RWPE1 (cell line): Measurements from ENCODE around the gene EMX2.

Source experiments
- CTCF ChIA-PET: fragments of 350-600 bp; sonication (Branson Sonifier 250); formaldehyde crosslinking; extraction: SDS; loops from one replicate; lab custom pipeline; 2021; lab: Yijun Ruan, JAX
- POLR2A ChIA-PET: fragments of 400-600 bp; formaldehyde crosslinking; extraction: SDS; loops from one replicate; lab custom pipeline; 2020; ENCODE audit warnings: antibody characterized with exemption; ENCODE audit not compliant: low non-redundant PET; lab: Yijun Ruan, JAX
- DNase-seq: peaks from one replicate; pipeline ENCODE4 v3.0.0; 2012; ENCODE audit warnings: low spot score
- H3K27ac ChIP-seq: fragments of 450-650 bp; 2 replicates; pipeline ENCODE4 v1.5.1; 2017
- TF ChIP-seq, protein P1 (sequence below): fragments of 450-650 bp; conservative IDR thresholded peaks from 2 replicates; pipeline ENCODE4 v1.5.1; 2017; ENCODE audit warnings: low read depth, mild to moderate bottlenecking

Gene EMX2

DNA sequence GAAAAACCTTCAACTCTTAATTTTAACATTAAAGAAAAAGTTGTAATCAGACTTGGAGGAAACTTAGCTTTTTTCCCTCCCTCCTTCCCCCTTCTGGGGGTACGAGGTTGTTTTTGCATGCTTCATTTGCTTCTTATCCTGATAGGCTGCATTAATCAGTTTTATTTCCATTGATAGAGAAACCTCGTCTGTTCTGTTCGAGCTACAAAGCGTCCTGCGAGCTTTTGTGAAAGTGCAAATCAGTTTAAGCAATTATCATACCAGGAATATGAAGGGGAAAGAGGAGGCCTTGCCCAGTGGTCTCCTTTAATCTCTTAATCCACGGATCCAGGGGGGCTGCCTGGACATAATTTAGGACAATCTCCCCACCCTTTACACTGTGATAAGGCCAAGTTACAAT is 7.5 kb downstream of the EMX2 start:
- ChIA-PET POLR2A (no interaction called here), CTCF (interaction anchor here (0.6 to 1.6 kb wide), 2 partner anchors 53 to 333 kb away, joined by 3 to 7 read pairs; no protein-coding TSS in a partner anchor)
- no peak for DNase-seq
- H3K27ac ChIP-seq = no peak overlapping the region
- TF ChIP-seq, protein P1, sequence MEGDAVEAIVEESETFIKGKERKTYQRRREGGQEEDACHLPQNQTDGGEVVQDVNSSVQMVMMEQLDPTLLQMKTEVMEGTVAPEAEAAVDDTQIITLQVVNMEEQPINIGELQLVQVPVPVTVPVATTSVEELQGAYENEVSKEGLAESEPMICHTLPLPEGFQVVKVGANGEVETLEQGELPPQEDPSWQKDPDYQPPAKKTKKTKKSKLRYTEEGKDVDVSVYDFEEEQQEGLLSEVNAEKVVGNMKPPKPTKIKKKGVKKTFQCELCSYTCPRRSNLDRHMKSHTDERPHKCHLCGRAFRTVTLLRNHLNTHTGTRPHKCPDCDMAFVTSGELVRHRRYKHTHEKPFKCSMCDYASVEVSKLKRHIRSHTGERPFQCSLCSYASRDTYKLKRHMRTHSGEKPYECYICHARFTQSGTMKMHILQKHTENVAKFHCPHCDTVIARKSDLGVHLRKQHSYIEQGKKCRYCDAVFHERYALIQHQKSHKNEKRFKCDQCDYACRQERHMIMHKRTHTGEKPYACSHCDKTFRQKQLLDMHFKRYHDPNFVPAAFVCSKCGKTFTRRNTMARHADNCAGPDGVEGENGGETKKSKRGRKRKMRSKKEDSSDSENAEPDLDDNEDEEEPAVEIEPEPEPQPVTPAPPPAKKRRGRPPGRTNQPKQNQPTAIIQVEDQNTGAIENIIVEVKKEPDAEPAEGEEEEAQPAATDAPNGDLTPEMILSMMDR = no peak

DNA sequence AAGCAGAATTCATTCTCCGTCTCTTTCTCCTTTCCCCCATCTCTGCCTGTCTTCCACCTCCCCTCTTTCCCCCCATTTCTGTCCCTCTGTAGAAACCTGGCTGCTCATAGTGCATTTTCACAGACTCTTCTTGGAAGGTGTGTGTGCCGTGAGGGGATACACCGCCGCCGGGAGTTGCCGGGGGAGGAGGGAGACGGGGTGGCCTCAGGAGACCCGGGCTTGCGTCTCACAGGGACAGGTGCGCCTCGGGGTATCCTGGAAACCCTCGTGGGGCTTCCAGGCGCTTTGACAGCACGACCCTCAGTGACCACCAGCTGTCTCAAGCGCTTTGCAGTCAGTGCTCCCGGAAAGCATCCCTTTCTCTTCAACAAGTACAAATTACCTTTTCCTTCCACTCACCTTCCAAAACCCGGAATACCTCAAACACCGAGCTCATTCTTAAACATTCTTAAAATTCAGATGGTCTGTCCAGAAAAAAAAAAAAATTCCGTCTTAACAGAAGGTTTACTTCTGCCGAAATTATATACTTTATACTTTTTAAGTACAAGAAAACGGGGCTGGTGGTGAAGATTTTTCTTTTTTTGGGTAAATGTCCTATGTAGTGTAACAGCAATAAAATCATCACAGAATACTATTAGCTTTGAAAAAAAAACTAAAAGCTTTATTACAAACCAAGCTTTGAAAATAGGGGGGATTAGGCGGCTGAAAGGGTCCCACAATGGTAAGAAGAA is 8.2 kb downstream of the EMX2 start:
- ChIA-PET CTCF (interaction anchor here (0.6 to 1.6 kb wide), 4 partner anchors 54 to 1054 kb away, joined by 3 to 7 read pairs (median 4); no protein-coding TSS in a partner anchor), POLR2A (no interaction called here)
- DNase-seq = no peak
- TF ChIP-seq, protein P1 = no peak
- H3K27ac ChIP-seq = no peak overlapping the region

DNA sequence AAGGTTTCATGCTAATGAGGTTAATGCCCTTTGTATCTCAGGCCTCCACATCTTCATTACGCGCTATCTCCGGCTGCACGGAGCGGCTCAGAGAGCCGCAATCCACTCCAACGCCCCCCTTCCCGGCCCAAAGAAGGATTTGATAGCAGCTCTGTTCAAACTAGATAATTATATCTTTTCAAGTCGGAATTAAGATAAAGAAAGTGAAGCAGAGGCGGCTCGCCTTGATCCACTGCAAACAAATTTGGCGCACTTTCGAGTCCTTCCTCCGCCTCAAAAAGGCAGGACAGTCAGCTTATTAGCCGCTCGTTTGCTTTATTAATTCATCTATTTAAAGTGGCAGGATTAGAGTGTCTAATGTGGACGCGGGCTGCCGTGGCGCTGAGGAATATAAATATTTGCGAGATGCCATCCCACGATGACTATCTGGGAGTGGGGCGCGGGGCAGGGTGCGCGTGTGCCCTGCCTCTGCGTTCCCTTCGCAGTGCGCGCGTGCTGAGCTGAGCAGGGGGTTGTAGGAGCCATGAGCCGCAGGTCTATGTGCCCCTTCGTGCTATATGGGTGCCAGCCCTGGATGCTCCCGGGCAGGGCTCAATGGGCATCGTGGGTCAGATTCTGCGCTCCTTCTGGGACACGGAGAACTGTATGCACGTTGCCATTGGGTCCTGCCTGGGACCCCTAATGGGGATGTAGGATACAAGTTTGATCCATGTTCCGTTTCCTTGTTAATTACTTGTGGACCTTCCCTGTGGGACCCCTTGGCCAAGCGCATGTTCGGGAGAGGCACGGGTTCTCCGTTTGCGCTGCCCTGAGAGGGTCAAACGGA is 9.0 kb downstream of the EMX2 start:
- H3K27ac ChIP-seq = no peak overlapping the region
- TF ChIP-seq, protein P1 = no peak
- CTCF ChIA-PET = interaction anchor here (0.6 to 1.6 kb wide), 2 partner anchors 55 to 1053 kb away, joined by 4 to 7 read pairs; no protein-coding TSS in a partner anchor
- DNase-seq = no peak
- POLR2A ChIA-PET = no interaction called here

DNA sequence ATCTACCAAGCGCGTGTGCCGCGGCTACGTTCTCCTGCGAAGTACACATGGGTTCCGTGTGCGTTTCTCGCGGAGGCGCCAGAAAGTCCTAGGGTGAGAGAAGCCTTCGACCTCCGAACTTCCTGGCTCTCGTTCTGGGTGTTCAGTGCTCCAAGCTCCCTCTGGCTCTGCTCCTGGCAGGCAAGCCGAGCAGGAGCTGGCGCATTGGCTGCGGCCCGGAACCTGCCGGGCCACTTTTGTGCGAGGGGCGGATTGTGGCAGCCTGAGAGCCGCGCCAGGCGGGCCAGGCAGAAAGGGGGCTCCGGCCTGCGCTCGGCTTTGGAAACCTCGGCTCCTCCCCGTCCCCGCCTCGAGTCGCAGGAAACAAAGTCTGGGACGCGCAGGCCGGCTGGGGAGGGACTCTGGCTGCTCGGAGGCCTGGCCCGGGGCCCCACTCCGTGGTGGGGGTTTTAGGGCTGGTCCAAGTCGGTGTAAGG is 9.6 kb downstream of the EMX2 start:
- DNase-seq = no peak
- CTCF ChIA-PET = no interaction called here

DNA sequence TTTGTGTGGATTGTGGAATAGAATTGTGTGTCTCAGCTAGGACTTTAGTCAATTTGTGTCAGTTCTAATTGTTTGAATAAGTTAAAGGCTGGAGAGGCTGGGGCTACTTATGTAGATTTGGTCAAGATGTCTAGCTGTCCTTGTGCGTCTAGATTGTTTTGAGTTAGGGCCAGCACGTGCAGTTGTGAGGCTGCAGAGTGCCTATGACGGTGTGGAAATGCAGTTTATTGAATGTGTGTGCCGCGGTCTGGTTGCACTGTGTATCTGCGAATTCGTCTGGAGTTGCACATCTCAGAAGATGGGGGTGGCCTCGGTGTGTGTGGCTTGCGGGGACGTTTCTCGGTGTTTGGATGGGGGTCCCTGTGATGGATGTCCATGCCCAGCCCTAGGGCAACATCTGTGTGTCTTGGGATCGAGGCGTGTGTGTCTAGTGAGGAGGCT is 10.2 kb downstream of the EMX2 start:
- no peak overlapping the region for H3K27ac ChIP-seq
- ChIA-PET CTCF (interaction anchor here (0.6 kb wide), 1 partner anchor 206 kb away, joined by 3 read pairs; no protein-coding TSS in a partner anchor), POLR2A (no interaction called here)
- DNase-seq = no peak
- TF ChIP-seq, protein P1 = no peak

More for the DNA sequence above, 9.6 kb downstream of the EMX2 start:
- POLR2A ChIA-PET = no interaction called here
- TF ChIP-seq, protein P1 = no peak
- no peak overlapping the region for H3K27ac ChIP-seq
